Fibroblast of skin of left quadriceps (primary cell): Measurements from ENCODE around the gene CD59.
A peak's percentile ranks its signal among the peaks of the same experiment; 100 is the strongest.
"Not testable (repeated sequence)": the region's sequence is repeated elsewhere in the genome, so short reads cannot be mapped to it uniquely, and the experiment has no call there.

ENCODE experiments used
- DNase-seq, 2 experiments: peaks; one replicate each; pipeline ENCODE4 v3.0.0-alpha.2; 2013; ENCODE audit warnings: low read depth in 2 of 2

Gene CD59

DNA sequence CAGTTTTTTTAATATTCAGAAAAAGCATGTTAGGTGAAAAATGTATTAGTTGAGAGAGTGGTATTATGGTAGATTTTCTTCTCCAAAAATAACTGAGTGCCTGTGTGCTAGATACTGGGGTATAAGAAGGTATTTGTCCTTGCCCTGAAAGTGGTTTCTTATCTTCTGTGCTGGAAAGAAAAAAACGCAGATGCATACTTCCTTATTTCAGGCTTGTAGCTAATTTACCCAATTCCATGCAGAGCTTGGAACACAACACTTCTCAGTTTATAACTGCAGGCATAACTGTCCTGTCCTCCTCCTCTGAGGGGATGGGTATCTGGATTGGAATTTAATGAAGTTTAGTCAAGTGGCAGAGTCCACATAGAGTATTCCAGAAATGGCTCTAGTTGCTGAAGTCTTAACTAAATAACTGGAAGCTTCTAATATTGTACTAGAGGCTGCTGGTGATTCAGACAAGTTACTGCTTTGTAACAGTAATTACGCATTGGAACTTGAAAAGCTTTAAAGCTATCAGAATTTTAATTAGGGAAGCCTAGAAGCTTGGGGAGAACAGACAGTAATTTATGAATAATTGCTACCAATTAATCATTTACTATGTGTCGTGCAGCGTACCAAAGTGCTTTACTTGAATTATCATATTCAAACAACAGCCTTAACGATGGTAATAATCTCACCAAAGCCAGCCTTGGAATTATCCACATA, 22.9 kb downstream of the CD59 start:
- no peak for DNase-seq

DNA sequence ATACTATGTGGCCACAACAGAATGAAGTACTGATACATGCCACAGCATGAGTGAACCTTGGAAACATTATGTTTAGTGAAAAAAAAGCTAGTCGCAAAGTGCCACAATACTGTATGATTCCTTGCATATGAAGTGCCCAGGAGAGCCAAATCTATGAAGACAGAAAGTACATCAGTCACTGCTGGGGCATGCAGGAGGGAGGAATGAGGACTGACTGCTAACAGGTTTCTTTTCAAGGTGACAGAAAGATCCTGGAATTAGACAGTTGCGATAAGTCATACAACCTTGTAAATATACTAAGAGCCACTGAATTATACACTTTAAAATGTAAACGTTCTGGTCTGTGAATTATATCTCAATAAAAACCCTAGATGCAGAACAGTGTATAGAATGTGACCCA, 23.8 kb downstream of the CD59 start:
- no peak for DNase-seq

DNA sequence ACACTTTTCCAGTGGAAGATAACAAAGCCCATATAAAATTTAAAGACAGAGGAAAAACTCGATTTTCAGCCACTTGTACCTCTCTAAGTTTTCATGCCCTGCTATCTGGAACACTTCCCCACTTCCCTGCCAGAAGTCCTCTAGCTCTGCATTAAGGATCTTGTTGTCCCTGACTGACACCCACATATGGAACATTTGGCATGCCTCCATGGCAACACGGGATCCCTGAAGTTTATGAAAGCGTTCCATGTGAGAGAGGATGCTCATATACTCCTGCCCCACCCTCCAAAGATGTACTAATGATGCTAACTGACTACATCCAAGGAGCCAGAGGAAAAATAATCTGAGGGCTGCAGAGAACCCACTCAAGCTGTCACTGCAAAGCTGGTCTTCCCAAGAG, 26.8 kb downstream of the CD59 start:
- DNase-seq = no peak

DNA sequence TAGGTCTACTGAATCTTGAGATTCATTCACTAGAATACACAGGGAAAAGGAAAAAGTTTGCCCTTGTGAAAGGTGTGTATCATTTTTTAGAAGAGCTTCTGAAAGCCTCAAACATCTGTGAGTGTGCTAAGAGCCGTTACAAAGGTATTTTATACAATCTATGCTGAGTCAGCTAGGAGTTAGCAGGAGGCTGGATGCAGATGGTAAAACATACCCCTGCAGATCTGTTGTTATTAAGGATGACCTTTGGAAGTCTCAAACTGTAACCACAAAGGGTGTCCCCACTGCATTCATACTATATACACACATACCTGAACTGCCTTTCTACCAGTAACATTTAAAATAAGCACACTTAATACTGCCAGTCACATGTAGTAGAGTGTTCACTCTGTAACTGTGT, 27.2 kb downstream of the CD59 start:
- no peak for DNase-seq

DNA sequence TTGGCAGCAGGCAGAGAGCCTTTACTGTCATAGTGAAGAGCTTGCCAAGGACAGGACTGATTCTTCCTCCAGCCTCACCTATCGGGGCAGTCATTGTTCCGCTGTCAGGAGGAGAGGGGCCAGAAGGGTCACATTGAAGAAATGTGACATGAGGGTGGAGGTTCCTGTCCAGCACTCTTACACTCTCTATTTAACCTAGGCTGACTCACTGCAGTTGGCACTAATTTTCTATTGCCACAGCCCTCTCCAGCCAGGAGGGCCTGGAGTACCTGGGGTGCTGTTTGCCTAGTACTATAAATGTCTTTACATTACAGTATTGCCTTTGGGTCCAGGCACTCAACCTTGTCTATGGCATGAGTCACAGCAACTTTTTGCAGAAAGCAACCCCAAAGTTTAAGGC, 28.4 kb downstream of the CD59 start:
- not testable (repeated sequence) for DNase-seq

DNA sequence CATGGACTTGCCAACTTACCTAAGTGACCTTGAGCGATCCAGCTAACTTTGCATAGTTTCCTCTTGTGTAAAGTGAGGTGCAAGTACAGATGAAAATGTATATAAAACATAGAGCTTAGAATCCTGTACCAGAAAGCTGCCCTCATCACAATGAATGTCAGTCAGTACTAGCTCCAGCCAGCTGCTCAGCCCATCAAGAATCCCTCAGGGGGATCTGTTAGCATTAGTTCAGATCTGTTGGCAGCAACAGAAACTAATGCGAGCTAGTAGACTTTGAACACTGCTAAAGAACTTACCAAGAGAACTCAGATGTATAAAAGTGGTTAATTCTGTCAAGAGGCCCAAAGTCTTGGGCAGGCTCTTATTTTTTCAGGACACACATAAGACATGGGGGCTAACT, 29.3 kb downstream of the CD59 start:
- DNase-seq = no peak

DNA sequence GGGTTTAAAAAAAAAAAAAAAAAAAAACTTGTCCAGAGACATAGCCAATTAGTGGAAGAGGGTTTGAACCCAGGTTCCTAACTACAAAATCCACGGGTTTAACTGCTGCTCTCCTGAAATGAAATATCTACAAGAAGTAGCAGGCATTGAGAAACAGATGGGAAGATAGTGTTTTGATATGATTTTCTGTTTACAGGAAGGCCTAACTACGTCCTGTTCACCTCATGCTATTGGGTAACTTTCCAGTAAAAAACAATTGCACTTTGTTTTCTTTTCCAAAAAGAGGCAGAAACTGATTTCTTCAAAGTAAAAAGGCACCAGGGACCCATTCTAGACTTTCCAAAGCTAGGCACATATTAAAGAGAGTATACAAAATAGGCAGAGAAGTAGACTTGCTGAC, 29.7 kb downstream of the CD59 start:
- DNase-seq = no peak

DNA sequence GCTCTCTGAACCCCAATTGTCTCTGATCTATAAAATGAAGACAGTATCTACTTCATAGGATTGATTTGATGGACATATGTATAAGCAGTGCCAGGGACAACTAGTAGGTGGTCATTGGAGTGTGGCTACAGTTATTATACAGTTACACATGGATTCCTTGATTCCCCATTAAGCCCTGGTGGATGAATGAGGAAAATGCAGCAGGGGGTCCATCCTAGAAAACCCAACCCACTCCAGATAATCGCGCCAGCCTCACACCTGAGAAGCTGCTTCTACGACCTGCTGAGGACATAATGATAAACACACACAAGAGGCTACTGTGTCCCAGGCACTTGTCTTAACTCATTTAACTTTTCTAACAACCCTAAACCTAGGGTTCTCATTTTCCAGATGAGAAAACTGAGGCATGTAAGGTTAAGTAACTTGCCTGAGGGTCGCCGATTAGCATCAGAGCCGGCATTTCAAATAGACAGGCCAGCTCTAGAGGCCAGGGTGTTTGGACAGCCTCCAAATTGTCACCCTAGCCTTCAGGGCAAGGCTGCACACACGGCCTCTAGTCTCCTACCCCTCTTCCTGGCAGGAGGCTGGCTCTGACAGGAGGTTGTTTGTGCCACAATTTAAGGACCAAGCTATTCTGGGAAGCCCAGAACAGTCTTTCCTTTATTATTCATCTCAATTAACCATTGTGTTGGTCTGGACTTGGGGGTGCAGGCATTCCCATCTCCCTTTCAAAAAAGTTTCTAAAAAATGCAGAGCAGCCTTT, 31.8 kb downstream of the CD59 start:
- no peak for DNase-seq

DNA sequence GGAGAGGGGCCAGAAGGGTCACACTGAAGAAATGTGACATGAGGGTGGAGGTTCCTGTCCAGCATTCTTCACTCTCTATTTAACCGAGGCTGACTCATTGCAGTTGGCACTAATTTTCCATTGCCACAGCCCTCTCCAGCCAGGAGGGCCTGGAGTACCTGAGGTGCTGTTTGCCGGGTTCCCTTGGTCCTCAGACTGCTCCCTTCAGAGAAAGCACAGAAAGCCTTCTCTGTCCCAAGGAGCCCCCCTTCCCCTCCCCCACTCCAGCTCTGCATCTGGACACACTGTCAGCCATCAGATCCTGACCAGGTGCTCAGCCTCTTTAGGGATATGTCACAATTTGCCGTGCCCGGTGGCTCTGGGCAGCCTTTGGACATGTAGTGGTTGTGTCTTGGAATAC, 32.4 kb downstream of the CD59 start:
- DNase-seq = no peak

DNA sequence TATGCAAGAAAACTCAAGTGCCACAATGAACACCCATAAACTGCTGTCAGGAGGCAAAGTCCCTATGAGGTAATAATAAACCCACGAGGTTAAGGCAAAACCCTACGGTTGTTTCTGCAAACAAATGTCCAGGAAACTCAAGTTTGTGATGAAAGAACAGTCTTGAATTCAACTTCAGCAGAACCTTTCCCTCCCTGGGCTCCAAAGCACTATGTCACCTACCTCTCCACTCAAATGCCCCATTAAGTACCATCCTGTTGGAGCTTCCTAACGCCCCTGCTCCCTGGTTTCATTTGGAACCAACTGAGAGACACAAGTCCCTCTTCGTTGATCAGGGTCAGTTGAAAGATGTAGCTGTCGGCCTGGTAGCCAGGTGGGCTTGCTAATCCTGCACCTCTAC, 33.0 kb downstream of the CD59 start:
- no peak for DNase-seq

DNA sequence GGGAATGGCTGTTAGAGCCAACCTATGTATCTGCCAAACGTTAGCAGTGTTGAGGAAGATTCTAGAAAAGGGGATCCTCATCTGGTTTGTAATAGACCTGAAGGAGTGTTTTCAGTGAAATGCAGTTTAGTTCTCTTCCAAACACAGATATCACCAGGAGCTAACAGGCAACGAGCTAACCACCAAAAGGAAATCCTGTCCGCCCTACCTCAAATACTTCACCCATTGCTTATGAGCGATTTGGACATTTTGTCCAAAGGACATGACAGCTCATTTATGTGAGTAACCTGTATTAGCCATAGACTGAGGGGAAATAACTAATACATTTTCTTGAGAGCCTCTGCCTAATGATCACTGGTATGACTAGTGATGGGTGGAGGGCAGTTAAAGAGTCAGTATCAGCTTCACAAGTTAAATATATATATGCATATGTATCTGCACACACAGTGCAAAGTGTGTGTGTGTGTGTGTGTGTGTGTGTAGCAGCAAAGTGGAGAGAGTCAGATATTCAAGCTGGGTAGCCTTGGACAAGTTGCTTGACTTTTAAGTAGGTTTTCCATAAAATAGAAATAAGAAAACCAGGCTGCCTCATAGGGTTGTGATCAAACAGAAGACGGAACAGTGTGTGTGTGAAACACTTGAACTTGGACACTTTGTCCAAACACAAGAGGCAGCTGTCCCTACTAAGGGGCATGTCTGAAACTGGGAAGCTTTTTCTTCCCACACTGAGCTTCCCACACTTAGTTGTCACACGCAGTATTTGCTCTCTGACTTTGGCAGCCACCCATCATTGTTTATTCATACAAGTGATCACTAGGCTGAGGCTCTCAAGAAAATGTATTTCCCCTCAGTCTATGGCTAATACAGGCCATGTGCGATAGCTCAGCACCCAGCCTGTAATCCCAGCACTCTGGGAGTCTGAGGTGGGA, 34.7 kb downstream of the CD59 start:
- no peak for DNase-seq

DNA sequence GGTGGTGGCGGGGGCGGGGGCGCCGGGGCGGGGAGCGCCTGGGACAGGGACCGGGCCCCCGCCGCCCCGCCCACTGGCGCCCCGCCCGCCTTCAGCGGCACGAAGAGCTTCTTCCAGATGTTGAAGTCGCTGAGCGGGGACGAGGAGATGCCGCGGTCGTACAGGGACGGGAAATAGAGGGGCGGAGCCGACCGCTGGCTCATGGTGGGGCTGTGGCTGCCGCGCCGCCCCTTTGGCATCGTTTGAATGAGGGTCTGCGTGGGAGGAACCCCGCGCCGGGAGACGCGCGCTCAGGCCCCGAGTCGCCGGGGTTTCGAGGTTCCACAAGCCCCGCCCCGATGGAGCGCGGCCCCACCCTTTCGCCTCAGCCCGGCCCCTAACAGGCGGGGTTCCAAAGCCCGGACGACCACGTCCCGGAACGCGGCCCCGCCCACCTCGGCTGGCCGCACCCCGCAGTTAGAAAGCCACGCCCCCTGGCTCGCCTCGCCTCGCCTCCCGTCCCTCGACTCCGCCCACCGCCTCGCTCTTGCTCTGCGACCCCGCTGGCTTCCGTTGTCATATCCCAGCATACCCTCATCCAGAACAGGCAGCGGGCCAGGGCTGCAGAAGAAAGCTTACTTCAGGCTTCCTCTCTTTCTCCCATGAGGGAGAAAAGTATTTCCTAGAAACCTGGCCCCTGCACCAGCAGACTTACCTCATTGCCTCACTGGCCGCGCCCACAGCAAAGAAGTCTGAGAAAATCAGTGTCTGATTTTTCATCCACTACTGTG, 35.5 kb downstream of the CD59 start, which contains the start of gene C11orf91:
TSS of gene C11orf91 (minus strand) at position 325 of the 770 bp plus-strand sequence. CDS start at position 239, 86 bp downstream.
- peak; percentile 93 for DNase-seq

DNA sequence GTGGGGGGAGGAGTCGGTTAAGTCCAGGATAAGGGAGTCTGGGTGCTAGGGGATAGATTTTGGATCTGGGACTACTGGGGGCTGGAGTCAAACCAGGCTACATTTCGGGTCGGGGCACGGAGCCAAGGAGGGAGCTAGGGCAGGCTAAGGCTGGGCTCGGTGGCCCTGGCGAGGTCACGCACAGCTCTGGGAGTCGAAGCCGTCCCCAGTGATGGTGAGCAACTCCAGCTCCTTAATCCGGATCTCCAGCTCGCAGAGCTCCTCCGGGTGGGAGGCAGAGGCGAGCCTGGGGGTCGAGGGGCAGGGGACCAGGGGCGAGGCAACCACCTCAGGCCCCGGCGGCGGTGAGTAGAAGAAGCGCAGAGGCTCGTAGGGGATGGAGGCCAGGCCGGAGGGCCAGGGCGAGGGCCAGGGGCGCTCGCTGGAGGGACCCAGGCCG, 36.1 kb downstream of the CD59 start:
- DNase-seq = no peak

DNA sequence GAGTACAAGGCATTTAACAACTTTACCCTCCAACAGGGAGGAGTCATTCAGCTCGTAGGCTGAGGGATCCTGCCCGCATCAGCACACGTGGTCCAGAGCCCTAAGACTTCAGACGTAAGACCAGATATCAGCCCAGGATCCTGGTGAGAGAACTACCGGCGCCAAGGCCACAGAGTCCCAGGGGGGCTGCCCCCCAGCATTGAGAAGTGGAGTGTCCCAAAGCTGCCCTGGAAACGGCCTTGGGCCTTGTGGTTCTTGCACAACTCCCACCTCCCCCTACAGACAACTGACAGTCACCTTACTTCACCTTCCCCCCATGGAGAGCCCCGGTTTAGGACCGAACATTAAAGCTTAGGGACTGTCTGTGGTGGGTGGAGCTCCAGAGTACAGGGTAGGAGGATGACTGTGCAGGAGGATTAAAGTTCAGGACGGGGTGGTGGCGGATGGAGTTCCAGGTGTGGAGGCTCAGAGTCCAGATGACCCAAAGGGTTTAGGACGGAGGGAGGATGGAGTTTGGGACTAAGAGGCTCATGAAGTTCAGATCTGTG, 36.6 kb downstream of the CD59 start:
- no peak for DNase-seq

DNA sequence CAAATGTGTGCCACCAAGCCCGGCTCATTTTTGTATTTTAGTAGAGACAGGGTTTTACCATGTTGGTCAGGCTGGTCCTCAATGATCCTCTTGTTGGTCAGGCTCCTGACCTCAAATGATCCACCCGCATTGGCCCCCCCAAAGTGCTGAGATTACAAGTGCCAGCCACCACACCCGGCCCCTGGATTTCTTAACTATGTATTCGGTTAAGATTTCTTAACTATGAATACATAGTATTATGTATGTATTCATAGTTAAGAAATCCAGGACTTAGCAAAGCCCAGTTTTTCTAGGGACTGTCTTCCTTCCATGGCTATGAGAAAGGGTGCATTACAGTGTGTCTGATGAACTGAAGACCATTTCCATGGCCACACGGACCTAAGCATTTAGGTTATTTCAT, 37.3 kb downstream of the CD59 start:
- DNase-seq = no peak

DNA sequence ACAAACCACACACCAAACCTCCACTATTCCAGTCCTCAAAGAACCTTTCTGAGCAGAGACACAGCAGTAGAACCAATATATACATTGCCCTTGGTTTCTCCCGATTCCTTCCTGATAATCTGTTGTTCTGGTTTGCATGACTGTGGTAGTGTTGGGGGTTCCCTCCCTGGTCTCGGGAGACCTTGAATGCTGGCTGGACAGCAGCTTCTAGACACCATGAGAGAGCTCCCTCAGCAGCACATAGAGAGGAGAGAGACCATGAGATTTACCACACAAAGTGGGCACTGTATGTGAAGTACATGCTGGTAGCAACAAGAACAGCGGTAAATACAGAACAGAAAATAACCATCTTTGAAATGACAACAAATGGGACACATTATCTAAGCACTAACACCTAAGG, 38.2 kb downstream of the CD59 start:
- no peak for DNase-seq

DNA sequence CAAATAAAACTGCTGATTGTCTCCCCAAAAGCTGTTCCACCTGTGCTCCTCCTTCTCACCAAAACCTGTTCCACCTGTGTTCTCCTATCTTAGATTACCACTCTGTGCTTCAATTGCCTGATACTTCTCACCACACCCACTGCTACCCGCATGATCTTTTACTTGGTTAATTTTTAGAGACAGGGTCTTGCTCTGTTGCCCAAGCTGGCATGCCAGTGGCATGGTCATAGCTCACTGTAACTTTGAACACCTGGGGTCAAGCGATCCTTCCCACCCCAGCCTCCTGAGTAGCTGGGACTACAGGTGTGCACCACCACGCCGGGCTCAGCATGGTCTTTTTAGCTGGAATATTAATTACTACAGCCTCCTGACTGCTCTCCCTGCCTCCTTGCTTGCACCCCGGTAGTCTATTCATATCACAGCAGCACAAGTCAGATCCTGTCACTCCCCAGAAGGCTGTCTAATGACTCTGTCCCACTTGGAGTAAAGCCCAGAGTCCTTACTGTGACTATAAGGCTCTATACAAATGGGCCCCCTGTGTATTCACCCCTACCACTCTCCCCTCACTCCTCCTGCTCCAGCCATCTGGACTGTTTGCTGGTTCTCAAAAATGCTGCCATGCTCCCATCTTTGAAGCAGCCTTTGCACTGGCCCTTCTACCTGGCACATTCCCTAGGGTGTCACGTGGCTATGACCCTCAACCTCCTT, 39.1 kb downstream of the CD59 start:
- no peak for DNase-seq

DNA sequence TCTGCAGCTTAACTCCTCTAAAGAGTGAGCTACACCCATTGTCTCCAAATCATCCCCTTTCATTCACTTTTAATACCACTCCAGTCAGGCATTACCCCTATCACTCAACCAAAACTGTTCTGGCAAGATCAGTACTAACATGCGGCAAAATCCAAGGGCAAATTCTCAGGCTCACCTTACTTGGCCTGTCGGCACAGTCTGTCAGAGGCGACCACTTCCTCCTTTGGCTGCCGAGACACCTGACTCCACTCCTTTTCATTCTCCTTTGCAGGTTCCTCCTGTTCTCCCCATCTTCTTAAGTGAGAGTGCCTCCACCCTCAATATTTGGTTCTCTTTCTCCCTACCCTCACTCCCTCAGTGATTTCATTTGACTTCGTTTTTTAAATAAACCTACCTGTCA, 39.8 kb downstream of the CD59 start:
- no peak for DNase-seq

DNA sequence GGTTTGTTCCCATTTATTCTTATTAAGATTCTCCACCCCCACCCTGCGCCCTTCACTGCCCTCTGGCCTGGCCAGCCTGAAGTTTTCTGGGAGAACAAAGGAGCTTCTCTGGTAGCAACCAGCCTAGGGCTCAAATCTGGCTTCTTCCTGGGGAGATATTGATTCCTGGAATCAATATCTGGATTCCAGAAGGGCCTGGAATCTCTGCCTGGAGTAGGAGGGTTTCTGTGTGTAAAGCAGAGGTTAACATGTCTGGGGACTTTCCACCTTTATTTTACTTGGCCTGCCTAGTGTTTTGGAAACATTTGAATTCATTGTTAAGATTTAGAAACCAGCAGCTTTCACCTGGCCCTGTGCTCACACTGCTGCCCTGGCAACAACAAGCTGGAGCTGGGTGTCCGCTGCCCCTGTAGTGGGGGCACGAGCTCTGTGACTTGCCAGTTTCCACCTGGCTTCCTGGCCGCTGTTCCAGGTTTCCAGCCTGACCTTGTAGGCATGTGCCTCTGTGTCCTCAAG, 41.1 kb downstream of the CD59 start:
- no peak for DNase-seq

DNA sequence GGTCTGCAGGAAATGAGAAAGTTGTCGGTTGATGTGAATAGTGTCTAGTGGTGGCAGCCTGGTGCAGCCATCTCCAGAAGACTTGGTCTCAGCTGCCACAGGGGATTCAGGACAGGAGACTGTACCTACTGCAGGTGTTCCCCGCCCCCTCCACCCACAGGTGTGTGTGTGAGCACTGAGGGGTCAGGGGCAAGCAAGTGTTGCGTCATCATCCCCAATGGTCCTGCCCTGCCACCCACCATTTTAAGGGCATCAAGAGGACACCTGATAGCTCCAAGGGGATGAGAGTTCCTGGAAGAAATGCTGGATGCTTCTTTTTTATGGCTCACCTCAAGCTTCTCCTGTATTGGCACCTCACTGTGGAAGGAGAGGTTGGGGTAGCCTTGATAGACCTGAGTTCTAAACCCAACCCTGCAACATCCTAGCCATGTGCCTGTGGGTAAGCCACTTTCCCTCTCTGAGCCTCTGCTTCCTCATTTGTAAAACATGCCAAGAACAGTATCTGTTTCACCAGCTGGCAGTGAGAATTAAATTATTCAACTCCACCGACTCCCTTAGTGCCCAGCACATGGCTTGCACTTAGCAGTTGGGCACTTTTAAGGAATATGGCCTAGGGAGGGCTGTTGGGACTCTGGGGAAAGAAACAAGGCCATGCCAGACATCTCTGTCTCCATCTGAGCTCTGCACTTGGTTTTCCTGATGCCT, 41.7 kb downstream of the CD59 start:
- no peak for DNase-seq
